HCT116 (cell line): ENCODE data around the gene VTN. TPM values are rescaled to one million over a fixed set of nuclear protein-coding genes. Genes with fewer than 3 reads are reported as not detected.

Experiments used
- ATAC-seq: fragments of 200-7000 bp; cut with Tn5 transposase; 2 replicates; pipeline ENCODE4 v1.9.1; 2020; ENCODE audit warnings: mild to moderate bottlenecking, moderate library complexity
- BruUV-seq: library from RNA; stranded (reverse); fragments of 400-500 nt; replicated peaks from 2 replicates; lab custom pipeline; 2021; lab: Mats Ljungman, UMichigan
- CTCF ChIA-PET: fragments of 300-600 bp; sonication (Branson Sonifier 250); formaldehyde crosslinking; loops from one replicate; lab custom pipeline; 2021; ENCODE audit warnings: antibody characterized with exemption; lab: Charles Lee
- POLR2A ChIA-PET: fragments of 300-600, 350-600 bp; sonication (Branson Sonifier 250); formaldehyde crosslinking; loops from one replicate; lab custom pipeline; 2021; ENCODE audit warnings: antibody characterized with exemption; lab: Charles Lee
- RAD21 ChIA-PET, 2 experiments: fragments of 300-600 bp; sonication (Branson Sonifier 250); formaldehyde crosslinking; loops; one replicate each; lab custom pipeline; 2023; ENCODE audit warnings: low total read pairs in 2 of 2; ENCODE audit not compliant: uncharacterized antibody in 2 of 2, unreplicated experiment in 2 of 2, low non-redundant PET in 1 of 2; lab: Charles Lee
- DNase-seq: peaks from one replicate; pipeline ENCODE4 v3.0.0-alpha.2; 2010; ENCODE audit warnings: low read depth, low spot score
- H2AFZ ChIP-seq: fragments of 200-600 bp; shearing (Covaris generic), sonication (generic); 2 replicates; pipeline ENCODE4 v1.6.1; 2017; ENCODE audit warnings: low read depth, mixed run types, mixed read lengths, antibody characterized with exemption, low read length; ENCODE audit not compliant: poor library complexity, severe bottlenecking
- H3K27ac ChIP-seq: 2 replicates; pipeline ENCODE4 v1.5.1; 2012; ENCODE audit warnings: low read depth, low read length
- H3K27me3 ChIP-seq: fragments of 200-600 bp; sonication (generic); 2 replicates; pipeline ENCODE4 v1.6.1; 2016; ENCODE audit warnings: mixed run types, low read length, mixed read lengths; ENCODE audit not compliant: insufficient read depth
- H3K36me3 ChIP-seq, 2 experiments: fragments of 200-500 bp in 1 of 2; fragments of 200-600 bp in 1 of 2; sonication (Bioruptor generic) in 1 of 2; sonication (generic) in 1 of 2; 2 replicates each; pipeline versions ENCODE4 v1.5.1 to v1.6.1; 2014 to 2016; ENCODE audit warnings: low read length in 2 of 2, inconsistent platforms in 1 of 2, mixed read lengths in 1 of 2, mixed run types in 1 of 2; ENCODE audit not compliant: insufficient read depth in 2 of 2, control insufficient read depth in 1 of 2
- H3K4me1 ChIP-seq, 2 experiments: fragments of 200-600 bp in 1 of 2; sonication (generic) in 1 of 2; 2 replicates each; pipeline versions ENCODE4 v1.5.1 to v1.6.1; 2012 to 2017; ENCODE audit warnings: low read length in 2 of 2, inconsistent platforms in 1 of 2, mild to moderate bottlenecking in 1 of 2, mixed read lengths in 1 of 2, mixed run types in 1 of 2, moderate library complexity in 1 of 2; ENCODE audit not compliant: insufficient read depth in 2 of 2, control insufficient read depth in 1 of 2
- H3K4me2 ChIP-seq: fragments of 200-600 bp; sonication (generic); 2 replicates; pipeline ENCODE4 v1.6.1; 2017; ENCODE audit warnings: mixed run types, low read length, mixed read lengths
- H3K4me3 ChIP-seq, 2 experiments: fragments of 200-600 bp in 1 of 2; sonication (generic) in 1 of 2; replicated peaks in 1 of 2; 2 replicates each; pipeline ENCODE4 v1.5.1; 2011 to 2016; ENCODE audit warnings: low read length in 2 of 2, control low read depth in 1 of 2, low read depth in 1 of 2, mild to moderate bottlenecking in 1 of 2, mixed read lengths in 1 of 2, mixed run types in 1 of 2
- H3K79me2 ChIP-seq: fragments of 200-600 bp; sonication (generic); 2 replicates; pipeline ENCODE4 v1.6.1; 2017; ENCODE audit warnings: mild to moderate bottlenecking, mixed run types, low read length, moderate library complexity, mixed read lengths; ENCODE audit not compliant: insufficient read depth
- H3K9ac ChIP-seq: fragments of 200-600 bp; sonication (generic); 2 replicates; pipeline ENCODE4 v1.6.1; 2016; ENCODE audit warnings: low read length, mixed read lengths
- H3K9me2 ChIP-seq: fragments of 200-600 bp; sonication (generic), shearing (Covaris generic); 2 replicates; pipeline ENCODE4 v1.6.1; 2017; ENCODE audit warnings: mixed run types, mild to moderate bottlenecking, moderate library complexity; ENCODE audit not compliant: insufficient read depth
- H3K9me3 ChIP-seq, 2 experiments: fragments of 200-500 bp in 1 of 2; fragments of 200-600 bp in 1 of 2; sonication (Bioruptor generic) in 1 of 2; sonication (generic) in 1 of 2; 2 replicates each; pipeline ENCODE4 v1.6.1; 2014 to 2017; ENCODE audit warnings: low read length in 2 of 2, mixed read lengths in 2 of 2, inconsistent platforms in 1 of 2, low read depth in 1 of 2, mild to moderate bottlenecking in 1 of 2, mixed run types in 1 of 2, moderate library complexity in 1 of 2; ENCODE audit not compliant: control insufficient read depth in 1 of 2, insufficient read depth in 1 of 2
- H4K20me1 ChIP-seq: fragments of 200-600 bp; sonication (generic), shearing (Covaris generic); 2 replicates; pipeline ENCODE4 v1.6.1; 2017; ENCODE audit warnings: mixed run types, mild to moderate bottlenecking, moderate library complexity; ENCODE audit not compliant: insufficient read depth
- ELF1 ChIP-seq: IDR thresholded peaks from 2 replicates; pipeline ENCODE4 v1.6.1; 2012; ENCODE audit warnings: low read depth, borderline replicate concordance
- EZH2 ChIP-seq: fragments of 200-600 bp; sonication (generic); IDR thresholded peaks from 2 replicates; pipeline ENCODE4 v1.6.1; 2017; ENCODE audit warnings: antibody characterized with exemption, mixed run types
- FOSL1 ChIP-seq: IDR thresholded peaks from 2 replicates; pipeline ENCODE4 v1.6.1; 2012; ENCODE audit warnings: low read depth
- POLR2A ChIP-seq: IDR thresholded peaks from 2 replicates; pipeline ENCODE4 v1.7.0; 2011; ENCODE audit warnings: borderline replicate concordance; ENCODE audit not compliant: insufficient read depth, insufficient read length; ENCODE audit errors: extremely low read depth
- SIN3A ChIP-seq: IDR thresholded peaks from 2 replicates; pipeline ENCODE4 v1.6.1; 2012; ENCODE audit warnings: low read depth
- SP1 ChIP-seq: IDR thresholded peaks from 2 replicates; pipeline ENCODE4 v1.6.1; 2012; ENCODE audit warnings: low read depth
- TCF7L2 ChIP-seq: IDR thresholded peaks from 2 replicates; pipeline ENCODE4 v1.7.0; 2011; ENCODE audit warnings: borderline replicate concordance, inconsistent platforms; ENCODE audit not compliant: insufficient read depth, insufficient read length; ENCODE audit errors: extremely low read depth
- YY1 ChIP-seq: IDR thresholded peaks from 2 replicates; pipeline ENCODE4 v1.6.1; 2011; ENCODE audit warnings: low read length, low read depth, moderate library complexity, mild to moderate bottlenecking; ENCODE audit not compliant: insufficient replicate concordance; ENCODE audit errors: extremely low read depth
- ZFX ChIP-seq: fragments of 450-650 bp; IDR thresholded peaks from 2 replicates; pipeline ENCODE4 v1.6.1; 2017
- intact Hi-C: fragments of 100-400 bp; cut with micrococcal nuclease; formaldehyde crosslinking; loops from 2 replicates; pipeline ENCODE4 v1.10.0; 2022
- total RNA-seq: library from RNA; stranded (reverse); gene quantifications from one replicate; pipeline ENCODE4 v1.2.1, GENCODE V29; 2021; ENCODE audit not compliant: unreplicated experiment
- TF ChIP-seq, protein P1 (sequence below): IDR thresholded peaks from 2 replicates; pipeline ENCODE4 v1.6.1; 2011; ENCODE audit warnings: mild to moderate bottlenecking, low read length, moderate library complexity; ENCODE audit not compliant: insufficient replicate concordance; ENCODE audit errors: extremely low read depth
- TF ChIP-seq, protein P2 (sequence below): IDR thresholded peaks from 2 replicates; pipeline ENCODE4 v1.6.1; 2012
- TF ChIP-seq, protein P3 (sequence below): IDR thresholded peaks from 2 replicates; pipeline ENCODE4 v1.6.1; 2012; ENCODE audit warnings: low read depth
- TF ChIP-seq, protein P4 (sequence below): IDR thresholded peaks from 2 replicates; pipeline ENCODE4 v1.6.1; 2012

VTN gene
- total RNA-seq, 1 experiment from 2014 or later: 1.5 TPM

DNA sequence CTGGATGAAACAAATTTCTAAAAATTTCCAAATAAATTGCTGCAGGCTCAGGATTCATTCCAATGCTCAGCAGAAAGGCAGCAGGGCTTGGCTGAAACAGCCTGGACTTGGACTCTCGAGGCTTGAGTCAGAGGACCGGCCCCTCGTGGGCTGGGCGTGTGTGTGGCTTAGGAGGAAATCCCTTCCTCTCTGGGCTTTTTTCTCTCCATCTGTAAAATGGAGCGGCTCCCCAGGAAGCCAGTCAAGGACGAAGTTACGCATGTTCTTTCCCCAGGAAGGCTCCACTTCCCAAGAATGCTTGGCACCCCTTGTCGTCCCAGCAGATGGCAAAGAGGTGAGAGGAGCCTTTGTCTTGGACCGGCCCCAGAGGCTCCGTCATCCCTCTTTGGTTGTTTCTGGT, 22.4 kb upstream of the VTN start:
- no peaks in the 10 kb centered on the region for H4K20me1 ChIP-seq
- H3K9ac ChIP-seq: no peak overlapping the region
- no peak for ATAC-seq
- H3K4me3 ChIP-seq: no peak overlapping the region
- no peaks in the 10 kb centered on the region for H3K36me3 ChIP-seq
- BruUV-seq: no TSS peak
- no peaks in the 10 kb centered on the region for H3K79me2 ChIP-seq
- H3K27ac ChIP-seq: no peak overlapping the region
- no peak overlapping the region for H3K4me2 ChIP-seq
- POLR2A ChIA-PET: no interaction called here
- H3K9me3 ChIP-seq: no peaks in the 10 kb centered on the region
- H3K27me3 ChIP-seq: no peaks in the 10 kb centered on the region
- intact Hi-C loops: no loop called here
- TF ChIP-seq ZFX (no peak), SP1 (no peak), ELF1 (no peak), FOSL1 (no peak), POLR2A (no peak), SIN3A (no peak), EZH2 (no peak), TCF7L2 (no peak), YY1 (no peak)
- TF ChIP-seq, protein P1, sequence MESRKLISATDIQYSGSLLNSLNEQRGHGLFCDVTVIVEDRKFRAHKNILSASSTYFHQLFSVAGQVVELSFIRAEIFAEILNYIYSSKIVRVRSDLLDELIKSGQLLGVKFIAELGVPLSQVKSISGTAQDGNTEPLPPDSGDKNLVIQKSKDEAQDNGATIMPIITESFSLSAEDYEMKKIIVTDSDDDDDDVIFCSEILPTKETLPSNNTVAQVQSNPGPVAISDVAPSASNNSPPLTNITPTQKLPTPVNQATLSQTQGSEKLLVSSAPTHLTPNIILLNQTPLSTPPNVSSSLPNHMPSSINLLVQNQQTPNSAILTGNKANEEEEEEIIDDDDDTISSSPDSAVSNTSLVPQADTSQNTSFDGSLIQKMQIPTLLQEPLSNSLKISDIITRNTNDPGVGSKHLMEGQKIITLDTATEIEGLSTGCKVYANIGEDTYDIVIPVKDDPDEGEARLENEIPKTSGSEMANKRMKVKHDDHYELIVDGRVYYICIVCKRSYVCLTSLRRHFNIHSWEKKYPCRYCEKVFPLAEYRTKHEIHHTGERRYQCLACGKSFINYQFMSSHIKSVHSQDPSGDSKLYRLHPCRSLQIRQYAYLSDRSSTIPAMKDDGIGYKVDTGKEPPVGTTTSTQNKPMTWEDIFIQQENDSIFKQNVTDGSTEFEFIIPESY: no peak
- CTCF ChIA-PET: no interaction called here
- no peaks in the 10 kb centered on the region for H3K4me1 ChIP-seq
- H3K9me2 ChIP-seq: no peaks in the 10 kb centered on the region
- DNase-seq: no peak
- RAD21 ChIA-PET: no interaction called here
- H2AFZ ChIP-seq: no peak overlapping the region

DNA sequence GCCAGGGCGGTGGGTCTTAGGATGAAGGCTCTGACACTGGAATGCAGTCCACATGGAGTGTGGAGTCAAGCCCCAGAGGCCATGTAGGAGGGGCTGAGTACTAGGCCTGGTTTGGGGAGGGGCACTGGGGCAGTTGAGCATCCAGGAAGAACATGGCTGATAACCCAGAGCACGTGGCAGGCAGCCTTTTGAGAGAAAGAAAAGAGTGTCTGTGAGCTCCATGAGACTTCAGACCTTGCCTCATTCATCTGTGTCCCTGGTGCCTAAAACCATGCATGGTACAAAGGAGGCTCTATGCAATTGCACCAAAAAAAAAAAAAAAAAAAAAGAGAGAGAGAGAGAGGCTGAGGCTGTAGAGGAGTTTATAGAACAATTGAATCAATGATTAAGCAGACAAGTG, 21.3 kb upstream of the VTN start:
- CTCF ChIA-PET: no interaction called here
- TF ChIP-seq, protein P2, sequence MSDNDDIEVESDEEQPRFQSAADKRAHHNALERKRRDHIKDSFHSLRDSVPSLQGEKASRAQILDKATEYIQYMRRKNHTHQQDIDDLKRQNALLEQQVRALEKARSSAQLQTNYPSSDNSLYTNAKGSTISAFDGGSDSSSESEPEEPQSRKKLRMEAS: no peak
- TF ChIP-seq, protein P3, sequence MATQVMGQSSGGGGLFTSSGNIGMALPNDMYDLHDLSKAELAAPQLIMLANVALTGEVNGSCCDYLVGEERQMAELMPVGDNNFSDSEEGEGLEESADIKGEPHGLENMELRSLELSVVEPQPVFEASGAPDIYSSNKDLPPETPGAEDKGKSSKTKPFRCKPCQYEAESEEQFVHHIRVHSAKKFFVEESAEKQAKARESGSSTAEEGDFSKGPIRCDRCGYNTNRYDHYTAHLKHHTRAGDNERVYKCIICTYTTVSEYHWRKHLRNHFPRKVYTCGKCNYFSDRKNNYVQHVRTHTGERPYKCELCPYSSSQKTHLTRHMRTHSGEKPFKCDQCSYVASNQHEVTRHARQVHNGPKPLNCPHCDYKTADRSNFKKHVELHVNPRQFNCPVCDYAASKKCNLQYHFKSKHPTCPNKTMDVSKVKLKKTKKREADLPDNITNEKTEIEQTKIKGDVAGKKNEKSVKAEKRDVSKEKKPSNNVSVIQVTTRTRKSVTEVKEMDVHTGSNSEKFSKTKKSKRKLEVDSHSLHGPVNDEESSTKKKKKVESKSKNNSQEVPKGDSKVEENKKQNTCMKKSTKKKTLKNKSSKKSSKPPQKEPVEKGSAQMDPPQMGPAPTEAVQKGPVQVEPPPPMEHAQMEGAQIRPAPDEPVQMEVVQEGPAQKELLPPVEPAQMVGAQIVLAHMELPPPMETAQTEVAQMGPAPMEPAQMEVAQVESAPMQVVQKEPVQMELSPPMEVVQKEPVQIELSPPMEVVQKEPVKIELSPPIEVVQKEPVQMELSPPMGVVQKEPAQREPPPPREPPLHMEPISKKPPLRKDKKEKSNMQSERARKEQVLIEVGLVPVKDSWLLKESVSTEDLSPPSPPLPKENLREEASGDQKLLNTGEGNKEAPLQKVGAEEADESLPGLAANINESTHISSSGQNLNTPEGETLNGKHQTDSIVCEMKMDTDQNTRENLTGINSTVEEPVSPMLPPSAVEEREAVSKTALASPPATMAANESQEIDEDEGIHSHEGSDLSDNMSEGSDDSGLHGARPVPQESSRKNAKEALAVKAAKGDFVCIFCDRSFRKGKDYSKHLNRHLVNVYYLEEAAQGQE: no peak
- TF ChIP-seq, protein P4, sequence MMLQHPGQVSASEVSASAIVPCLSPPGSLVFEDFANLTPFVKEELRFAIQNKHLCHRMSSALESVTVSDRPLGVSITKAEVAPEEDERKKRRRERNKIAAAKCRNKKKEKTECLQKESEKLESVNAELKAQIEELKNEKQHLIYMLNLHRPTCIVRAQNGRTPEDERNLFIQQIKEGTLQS: no peak
- no peak for TF ChIP-seq FOSL1
- TF ChIP-seq, all 23 proteins: peak for 0
- no peaks in the 10 kb centered on the region for H3K4me1 ChIP-seq

More for the DNA sequence above, 21.3 kb upstream of the VTN start:
- Histone ChIP-seq H3K36me3 (no peaks in the 10 kb centered on the region), H3K9me2 (no peaks in the 10 kb centered on the region), H3K27ac (no peak overlapping the region), H3K27me3 (no peaks in the 10 kb centered on the region), H3K4me2 (no peak overlapping the region), H3K4me3 (no peak overlapping the region), H3K9ac (no peak overlapping the region), H4K20me1 (no peaks in the 10 kb centered on the region), H2AFZ (no peak overlapping the region), H3K79me2 (no peaks in the 10 kb centered on the region), H3K9me3 (no peaks in the 10 kb centered on the region)
- ATAC-seq: no peak
- no TSS peak for BruUV-seq
- ChIA-PET POLR2A (no interaction called here), RAD21 (no interaction called here)
- no peak for DNase-seq
- intact Hi-C loops: no loop called here
